Measurements from ENCODE around the gene FOXN4.

GRCh38 chr12:109259545-109259895, 49.6 kb downstream of the FOXN4 start:
- TF ChIP-seq CTCF (IDR thresholded peaks at IDR 0.05) (no peak), POLR2A (IDR thresholded peaks at IDR 0.05) (no peak)
